Measurements from ENCODE around the gene CCDC138.

DNA sequence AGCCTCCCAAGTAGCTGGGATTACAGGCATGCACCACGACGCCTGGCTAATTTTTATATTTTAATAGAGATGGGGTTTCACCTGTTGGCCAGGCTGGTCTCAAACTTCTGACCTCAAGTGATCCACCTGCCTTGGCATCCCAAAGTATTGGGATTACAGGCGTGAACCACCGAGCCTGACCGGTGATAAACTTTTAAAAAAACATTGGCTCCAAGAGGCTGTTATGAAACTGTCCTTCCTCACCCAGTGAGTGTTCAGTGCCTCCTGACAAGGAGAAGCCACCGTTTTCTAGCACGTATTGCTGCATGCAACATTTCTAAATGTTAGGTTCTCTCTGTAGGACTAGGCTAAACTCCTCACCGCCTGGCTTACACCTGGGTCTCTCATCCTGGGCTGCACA, 139.2 kb downstream of the CCDC138 start:
- no peak for TF ChIP-seq EZH2 (IDR thresholded peaks at IDR 0.05; ENCODE audit: low read length)
- TF ChIP-seq, protein P1, sequence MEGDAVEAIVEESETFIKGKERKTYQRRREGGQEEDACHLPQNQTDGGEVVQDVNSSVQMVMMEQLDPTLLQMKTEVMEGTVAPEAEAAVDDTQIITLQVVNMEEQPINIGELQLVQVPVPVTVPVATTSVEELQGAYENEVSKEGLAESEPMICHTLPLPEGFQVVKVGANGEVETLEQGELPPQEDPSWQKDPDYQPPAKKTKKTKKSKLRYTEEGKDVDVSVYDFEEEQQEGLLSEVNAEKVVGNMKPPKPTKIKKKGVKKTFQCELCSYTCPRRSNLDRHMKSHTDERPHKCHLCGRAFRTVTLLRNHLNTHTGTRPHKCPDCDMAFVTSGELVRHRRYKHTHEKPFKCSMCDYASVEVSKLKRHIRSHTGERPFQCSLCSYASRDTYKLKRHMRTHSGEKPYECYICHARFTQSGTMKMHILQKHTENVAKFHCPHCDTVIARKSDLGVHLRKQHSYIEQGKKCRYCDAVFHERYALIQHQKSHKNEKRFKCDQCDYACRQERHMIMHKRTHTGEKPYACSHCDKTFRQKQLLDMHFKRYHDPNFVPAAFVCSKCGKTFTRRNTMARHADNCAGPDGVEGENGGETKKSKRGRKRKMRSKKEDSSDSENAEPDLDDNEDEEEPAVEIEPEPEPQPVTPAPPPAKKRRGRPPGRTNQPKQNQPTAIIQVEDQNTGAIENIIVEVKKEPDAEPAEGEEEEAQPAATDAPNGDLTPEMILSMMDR (optimal IDR thresholded peaks at IDR 0.05 in 1 of 3, IDR thresholded peaks at IDR 0.05 in 1 of 3, conservative IDR thresholded peaks at IDR 0.05 in 1 of 3; ENCODE audit: extremely low read depth in 1 of 3, insufficient read depth in 2 of 3, low read length in 3 of 3): no peak
